ENCODE results near the gene PYM1.
A peak's percentile ranks its signal among the peaks of the same experiment; 100 is the strongest.

The PYM1 gene

GRCh38 chr12:55933799-55934742, 6.4 kb upstream of the PYM1 start:
- H3K36me3 ChIP-seq (ENCODE audit: low read depth): peaks cover 54% of the 10 kb centered on the region

GRCh38 chr12:55933169-55933798, 5.6 kb upstream of the PYM1 start:
- Histone ChIP-seq H3K27ac (ENCODE audit: poor library complexity, severe bottlenecking) (peak overlapping the region; percentile 98), H3K4me3 (ENCODE audit: severe bottlenecking) (peak overlapping the region; percentile 61), H3K4me1 (ENCODE audit: insufficient read depth, poor library complexity, severe bottlenecking) (peaks cover 56% of the 10 kb centered on the region), H3K27me3 (ENCODE audit: insufficient read depth, poor library complexity, severe bottlenecking) (no peaks in the 10 kb centered on the region), H3K36me3 (ENCODE audit: low read depth) (peaks cover 46% of the 10 kb centered on the region), H3K9me3 (ENCODE audit: severe bottlenecking) (no peaks in the 10 kb centered on the region)
- ATAC-seq (ENCODE audit: low read depth): peak; percentile 66
- DNase-seq (ENCODE audit: low spot score): peak; percentile 89
- TF ChIP-seq, protein P1, sequence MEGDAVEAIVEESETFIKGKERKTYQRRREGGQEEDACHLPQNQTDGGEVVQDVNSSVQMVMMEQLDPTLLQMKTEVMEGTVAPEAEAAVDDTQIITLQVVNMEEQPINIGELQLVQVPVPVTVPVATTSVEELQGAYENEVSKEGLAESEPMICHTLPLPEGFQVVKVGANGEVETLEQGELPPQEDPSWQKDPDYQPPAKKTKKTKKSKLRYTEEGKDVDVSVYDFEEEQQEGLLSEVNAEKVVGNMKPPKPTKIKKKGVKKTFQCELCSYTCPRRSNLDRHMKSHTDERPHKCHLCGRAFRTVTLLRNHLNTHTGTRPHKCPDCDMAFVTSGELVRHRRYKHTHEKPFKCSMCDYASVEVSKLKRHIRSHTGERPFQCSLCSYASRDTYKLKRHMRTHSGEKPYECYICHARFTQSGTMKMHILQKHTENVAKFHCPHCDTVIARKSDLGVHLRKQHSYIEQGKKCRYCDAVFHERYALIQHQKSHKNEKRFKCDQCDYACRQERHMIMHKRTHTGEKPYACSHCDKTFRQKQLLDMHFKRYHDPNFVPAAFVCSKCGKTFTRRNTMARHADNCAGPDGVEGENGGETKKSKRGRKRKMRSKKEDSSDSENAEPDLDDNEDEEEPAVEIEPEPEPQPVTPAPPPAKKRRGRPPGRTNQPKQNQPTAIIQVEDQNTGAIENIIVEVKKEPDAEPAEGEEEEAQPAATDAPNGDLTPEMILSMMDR (IDR thresholded peaks at IDR 0.05; ENCODE audit: poor library complexity, severe bottlenecking): no peak

More at GRCh38 chr12:55933799-55934742, 6.4 kb upstream of the PYM1 start:
- H3K27ac ChIP-seq (ENCODE audit: poor library complexity, severe bottlenecking): peak overlapping the region; percentile 98
- peaks cover 60% of the 10 kb centered on the region for H3K4me1 ChIP-seq (ENCODE audit: insufficient read depth, poor library complexity, severe bottlenecking)
- ATAC-seq (ENCODE audit: low read depth) (no peak), DNase-seq (ENCODE audit: low spot score) (no peak)
- H3K27me3 ChIP-seq (ENCODE audit: insufficient read depth, poor library complexity, severe bottlenecking): no peaks in the 10 kb centered on the region
- TF ChIP-seq, protein P1 (IDR thresholded peaks at IDR 0.05; ENCODE audit: poor library complexity, severe bottlenecking): no peak
- no peaks in the 10 kb centered on the region for H3K9me3 ChIP-seq (ENCODE audit: severe bottlenecking)
- H3K4me3 ChIP-seq (ENCODE audit: severe bottlenecking): peak overlapping the region; percentile 9

- peaks cover 51% of the 10 kb centered on the region for H3K4me1 ChIP-seq (ENCODE audit: insufficient read depth, poor library complexity, severe bottlenecking)
- ATAC-seq (ENCODE audit: low read depth) (0 out of 3 replicates have a peak, but pooled peaks have one; percentile 3), DNase-seq (ENCODE audit: low spot score) (no peak)
- peaks cover 42% of the 10 kb centered on the region for H3K36me3 ChIP-seq (ENCODE audit: low read depth)
- H3K27ac ChIP-seq (ENCODE audit: poor library complexity, severe bottlenecking): peak overlapping the region; percentile 98
- peak overlapping the region; percentile 61 for H3K4me3 ChIP-seq (ENCODE audit: severe bottlenecking)
- H3K27me3 ChIP-seq (ENCODE audit: insufficient read depth, poor library complexity, severe bottlenecking): no peaks in the 10 kb centered on the region
- H3K9me3 ChIP-seq (ENCODE audit: severe bottlenecking): no peaks in the 10 kb centered on the region
- TF ChIP-seq, protein P1 (IDR thresholded peaks at IDR 0.05; ENCODE audit: poor library complexity, severe bottlenecking): no peak
These were observed 4.8 kb upstream of the PYM1 start for GRCh38 chr12:55932551-55932910.

GRCh38 chr12:55931780-55932550, 4.3 kb upstream of the PYM1 start:
- Histone ChIP-seq H3K27me3 (ENCODE audit: insufficient read depth, poor library complexity, severe bottlenecking) (no peaks in the 10 kb centered on the region), H3K36me3 (ENCODE audit: low read depth) (peaks cover 37% of the 10 kb centered on the region), H3K4me1 (ENCODE audit: insufficient read depth, poor library complexity, severe bottlenecking) (peaks cover 45% of the 10 kb centered on the region), H3K27ac (ENCODE audit: poor library complexity, severe bottlenecking) (peak overlapping the region; percentile 98), H3K9me3 (ENCODE audit: severe bottlenecking) (no peaks in the 10 kb centered on the region), H3K4me3 (ENCODE audit: severe bottlenecking) (peak overlapping the region; percentile 61)
- ATAC-seq (ENCODE audit: low read depth): peak; percentile 21; the same call in 2 of the 3 replicates
- TF ChIP-seq, protein P1 (IDR thresholded peaks at IDR 0.05; ENCODE audit: poor library complexity, severe bottlenecking): no peak
- no peak for DNase-seq (ENCODE audit: low spot score)

Measured in RWPE2 (cell line).